HepG2 (cell line): ENCODE data around the gene STK39. TPM values are rescaled to one million over a fixed set of nuclear protein-coding genes. Genes with fewer than 3 reads are reported as not detected.

Source experiments
- ATAC-seq: fragments of 200-7000 bp; cut with Tn5 transposase; 3 replicates; pipeline ENCODE4 v1.9.1; 2020; ENCODE audit warnings: mild to moderate bottlenecking, moderate library complexity
- BruUV-seq: library from RNA; stranded (reverse); fragments of 400-500 nt; replicated peaks from 2 replicates; lab custom pipeline; 2021; lab: Mats Ljungman, UMichigan
- CTCF ChIA-PET: fragments of 300-600 bp; formaldehyde crosslinking; extraction: SDS; loops from one replicate; lab custom pipeline; 2021; ENCODE audit warnings: low total read pairs, inconsistent platforms, low intra/inter-chr PET ratio; lab: Yijun Ruan, JAX
- POLR2A ChIA-PET: fragments of 350-600 bp; sonication (Branson Sonifier 250); formaldehyde crosslinking; loops from one replicate; lab custom pipeline; 2020; ENCODE audit warnings: antibody characterized with exemption, inconsistent platforms; lab: Yijun Ruan, JAX
- DNase-seq: peaks from one replicate; pipeline ENCODE4 v3.0.0-alpha.2; 2015; ENCODE audit warnings: low spot score
- FAIRE-seq: peaks from 3 replicates; lab custom pipeline; 2011; peaks lifted over from hg19 to GRCh38; lab: Jason Lieb, UNC
- H2AFZ ChIP-seq: one replicate; pipeline ENCODE4 v1.6.1; 2011; ENCODE audit warnings: low read length, inconsistent platforms
- H3K27ac ChIP-seq: fragments of 300-600 bp; 3 replicates; pipeline ENCODE4 v1.8.0; 2011; ENCODE audit warnings: mixed run types, mild to moderate bottlenecking, mixed read lengths, low read length, inconsistent platforms; ENCODE audit not compliant: insufficient read depth; ENCODE audit errors: extremely low read length
- H3K27me3 ChIP-seq, 2 experiments: fragments of 200-600 bp in 1 of 2; 2 replicates in 1 of 2; 3 replicates in 1 of 2; pipeline versions ENCODE4 v1.6.0 to v1.8.0; 2011; ENCODE audit warnings: low read length in 2 of 2, mild to moderate bottlenecking in 2 of 2, moderate library complexity in 2 of 2, inconsistent platforms in 1 of 2; ENCODE audit not compliant: insufficient read depth in 2 of 2, control insufficient read depth in 1 of 2
- H3K36me3 ChIP-seq, 2 experiments: fragments of 200-600 bp in 1 of 2; replicated peaks in 1 of 2; 2 replicates in 1 of 2; 3 replicates in 1 of 2; pipeline versions ENCODE4 v1.5.1 to v1.8.0; 2011; ENCODE audit warnings: low read length in 2 of 2, inconsistent platforms in 1 of 2; ENCODE audit not compliant: insufficient read depth in 2 of 2, control insufficient read depth in 1 of 2
- H3K4me1 ChIP-seq: 2 replicates; pipeline ENCODE4 v1.5.1; 2012; ENCODE audit warnings: low read length, inconsistent platforms; ENCODE audit not compliant: insufficient read depth
- H3K4me2 ChIP-seq: 2 replicates; pipeline ENCODE4 v1.6.0; 2011; ENCODE audit warnings: low read depth, low read length, inconsistent platforms
- H3K4me3 ChIP-seq, 3 experiments: fragments of 200-600 bp in 1 of 3; sonication (generic), shearing (Covaris generic) in 1 of 3; replicated peaks in 1 of 3; 2 replicates each; pipeline ENCODE4 v1.5.1; 2011 to 2016; ENCODE audit warnings: low read length in 3 of 3, inconsistent platforms in 2 of 3, low read depth in 2 of 3, mild to moderate bottlenecking in 2 of 3, control low read depth in 1 of 3, mixed read lengths in 1 of 3; ENCODE audit not compliant: insufficient read depth in 1 of 3
- H3K79me2 ChIP-seq: one replicate; pipeline ENCODE4 v1.6.1; 2011; ENCODE audit warnings: low read length, inconsistent platforms; ENCODE audit not compliant: insufficient read depth
- H3K9ac ChIP-seq: 2 replicates; pipeline ENCODE4 v1.6.0; 2011; ENCODE audit warnings: mild to moderate bottlenecking, low read depth, low read length, inconsistent platforms; ENCODE audit not compliant: insufficient read depth
- H3K9me3 ChIP-seq: 2 replicates; pipeline ENCODE4 v1.5.1; 2012; ENCODE audit warnings: mild to moderate bottlenecking, low read length
- H4K20me1 ChIP-seq: 2 replicates; pipeline ENCODE4 v1.6.0; 2011; ENCODE audit warnings: inconsistent platforms, mild to moderate bottlenecking, low read length, moderate library complexity; ENCODE audit not compliant: insufficient read depth
- POLR2G ChIP-seq: fragments of 200-400 bp; formaldehyde crosslinking; IDR thresholded peaks from 2 replicates; pipeline ENCODE4 v1.6.1; 2018; ENCODE audit warnings: mild to moderate bottlenecking, low read depth, low read length, moderate library complexity
- SNAI1 ChIP-seq: sonication (generic); formaldehyde crosslinking; IDR thresholded peaks from 2 replicates; pipeline ENCODE4 v1.5.0; 2020; ENCODE audit warnings: mild to moderate bottlenecking, missing genetic modification reagents, borderline replicate concordance
- THYN1 ChIP-seq: sonication (generic); formaldehyde crosslinking; IDR thresholded peaks from 2 replicates; pipeline ENCODE4 v1.8.1; 2023; ENCODE audit warnings: low read depth, mild to moderate bottlenecking, moderate library complexity, missing genetic modification reagents, borderline replicate concordance
- ZBED4 ChIP-seq: sonication (generic); formaldehyde crosslinking; IDR thresholded peaks from 2 replicates; pipeline ENCODE4 v1.4.0; 2020; ENCODE audit warnings: missing genetic modification reagents, borderline replicate concordance
- ZMYM4 ChIP-seq: sonication (generic); formaldehyde crosslinking; IDR thresholded peaks from 2 replicates; pipeline ENCODE4 v1.8.1; 2023; ENCODE audit warnings: mild to moderate bottlenecking, missing genetic modification reagents
- ZNF143 ChIP-seq: sonication (generic); formaldehyde crosslinking; IDR thresholded peaks from 2 replicates; pipeline ENCODE4 v1.4.0; 2020; ENCODE audit warnings: missing genetic modification reagents
- ZNF354B ChIP-seq: sonication (generic); formaldehyde crosslinking; IDR thresholded peaks from 2 replicates; pipeline ENCODE4 v1.8.0; 2022; ENCODE audit warnings: mild to moderate bottlenecking, missing genetic modification reagents
- ZNF414 ChIP-seq: sonication (generic); formaldehyde crosslinking; IDR thresholded peaks from 2 replicates; pipeline ENCODE4 v1.5.0; 2020; ENCODE audit warnings: missing genetic modification reagents
- ZNF513 ChIP-seq: sonication (generic); formaldehyde crosslinking; conservative IDR thresholded peaks from 2 replicates; pipeline ENCODE4 v1.5.0; 2020; ENCODE audit warnings: missing genetic modification reagents
- ZNF574 ChIP-seq: sonication (generic); formaldehyde crosslinking; IDR thresholded peaks from 2 replicates; pipeline ENCODE4 v1.4.0; 2020; ENCODE audit warnings: missing genetic modification reagents
- ZNF639 ChIP-seq: conservative IDR thresholded peaks from 2 replicates; pipeline ENCODE4 v1.6.1; 2018; ENCODE audit warnings: missing genetic modification reagents
- ZNF781 ChIP-seq: sonication (generic); formaldehyde crosslinking; IDR thresholded peaks from 2 replicates; pipeline ENCODE4 v1.5.1; 2020; ENCODE audit warnings: borderline replicate concordance, mild to moderate bottlenecking, missing genetic modification reagents; ENCODE audit errors: not compliant biosample characterization
- WGBS: methylation state at CpG from one replicate; pipeline ENCODE4 v1.1.6; 2017; ENCODE audit warnings: low lambda C conversion rate; 5-methylcytosine and 5-hydroxymethylcytosine counted together
- in situ Hi-C: cut with HindIII; loops from 2 replicates; pipeline ENCODE4 v1.10.0; 2017; ENCODE audit warnings: low pct_unique_long_range_greater_than_20kb; ENCODE audit not compliant: extremely low pct_ligation_motif_present
- intact Hi-C: fragments of 100-400 bp; cut with micrococcal nuclease; formaldehyde crosslinking; loops from one replicate; pipeline ENCODE4 v1.10.0; 2022; ENCODE audit not compliant: unreplicated experiment
- polyA plus RNA-seq, 8 experiments: library from polyadenylated mRNA; depleted of rRNA in 3 of 8; stranded (reverse) in 7 of 8; unstranded in 1 of 8; fragments of >200 nt; fragmentation: Illumina TruSeq in 4 of 8; extraction: Trizol in 4 of 8; gene quantifications; 2 replicates each; pipeline versions ENCODE4 v1.2.1 to v1.2.3, GENCODE V29; 2011 to 2016; ENCODE audit warnings: low read depth in 4 of 8, missing spikeins in 1 of 8, mixed read lengths in 1 of 8; ENCODE audit not compliant: insufficient read depth in 1 of 8
- total RNA-seq, 5 experiments: library from RNA; depleted of rRNA; stranded (reverse); fragments of >200 nt; fragmentation: Illumina TruSeq; extraction: Trizol; gene quantifications; 2 replicates each; pipeline ENCODE4 v1.2.3, GENCODE V29; 2016; ENCODE audit warnings: low read depth in 1 of 5

Gene STK39
- total and polyA plus RNA-seq, 2 of the 13 experiments (the other 11 are each of a cell fraction or from before 2014, with no cell fraction given), result 27.3 to 38.4 TPM

- H3K27ac ChIP-seq, result no peak overlapping the region
- no peak overlapping the region for H2AFZ ChIP-seq
- intact Hi-C loops, result loop anchor here (2.0 to 5.0 kb wide), 3 partner anchors 47 to 158 kb away; partner anchors contain the start of gene STK39
- in situ Hi-C loops, result no loop called here
- no TSS peak for BruUV-seq
- TF ChIP-seq SNAI1 (CRISPR knock-in tag) (no peak), ZNF414 (CRISPR knock-in tag) (no peak), POLR2G (no peak), ZNF574 (CRISPR knock-in tag) (no peak), ZNF513 (CRISPR knock-in tag) (no peak), ZNF354B (no peak), ZMYM4 (no peak), ZNF781 (CRISPR knock-in tag) (no peak), THYN1 (no peak), ZNF143 (CRISPR knock-in tag) (no peak), ZBED4 (CRISPR knock-in tag) (no peak), ZNF639 (CRISPR knock-in tag) (no peak)
- ChIA-PET POLR2A (no interaction called here), CTCF (no interaction called here)
- no peaks in the 10 kb centered on the region for H3K27me3 ChIP-seq
- FAIRE-seq (no peak), DNase-seq (no peak), ATAC-seq (no peak)
- no peaks in the 10 kb centered on the region for H3K79me2 ChIP-seq
- H3K9ac ChIP-seq, result no peak overlapping the region
- no peaks in the 10 kb centered on the region for H3K9me3 ChIP-seq
- no peaks in the 10 kb centered on the region for H3K4me1 ChIP-seq
- no peaks in the 10 kb centered on the region for H4K20me1 ChIP-seq
- no peaks in the 10 kb centered on the region for H3K36me3 ChIP-seq
- no peak overlapping the region for H3K4me2 ChIP-seq
- WGBS, result 14% methylated on average over 2 of the region's 2 CpGs
- no peak overlapping the region for H3K4me3 ChIP-seq
Observed at GRCh38 chr2:168294409-168294808, 47.0 kb upstream of the STK39 start.
